GM21825 (cell line): ENCODE data around the gene STYK1.

Experiments
- ATAC-seq: cut with Tn5 transposase; IDR thresholded peaks from one replicate; pipeline ENCODE4 v1.9.1; 2021; ENCODE audit warnings: mild to moderate bottlenecking, moderate library complexity; ENCODE audit not compliant: unreplicated experiment

Gene STYK1, protein sequence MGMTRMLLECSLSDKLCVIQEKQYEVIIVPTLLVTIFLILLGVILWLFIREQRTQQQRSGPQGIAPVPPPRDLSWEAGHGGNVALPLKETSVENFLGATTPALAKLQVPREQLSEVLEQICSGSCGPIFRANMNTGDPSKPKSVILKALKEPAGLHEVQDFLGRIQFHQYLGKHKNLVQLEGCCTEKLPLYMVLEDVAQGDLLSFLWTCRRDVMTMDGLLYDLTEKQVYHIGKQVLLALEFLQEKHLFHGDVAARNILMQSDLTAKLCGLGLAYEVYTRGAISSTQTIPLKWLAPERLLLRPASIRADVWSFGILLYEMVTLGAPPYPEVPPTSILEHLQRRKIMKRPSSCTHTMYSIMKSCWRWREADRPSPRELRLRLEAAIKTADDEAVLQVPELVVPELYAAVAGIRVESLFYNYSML

DNA sequence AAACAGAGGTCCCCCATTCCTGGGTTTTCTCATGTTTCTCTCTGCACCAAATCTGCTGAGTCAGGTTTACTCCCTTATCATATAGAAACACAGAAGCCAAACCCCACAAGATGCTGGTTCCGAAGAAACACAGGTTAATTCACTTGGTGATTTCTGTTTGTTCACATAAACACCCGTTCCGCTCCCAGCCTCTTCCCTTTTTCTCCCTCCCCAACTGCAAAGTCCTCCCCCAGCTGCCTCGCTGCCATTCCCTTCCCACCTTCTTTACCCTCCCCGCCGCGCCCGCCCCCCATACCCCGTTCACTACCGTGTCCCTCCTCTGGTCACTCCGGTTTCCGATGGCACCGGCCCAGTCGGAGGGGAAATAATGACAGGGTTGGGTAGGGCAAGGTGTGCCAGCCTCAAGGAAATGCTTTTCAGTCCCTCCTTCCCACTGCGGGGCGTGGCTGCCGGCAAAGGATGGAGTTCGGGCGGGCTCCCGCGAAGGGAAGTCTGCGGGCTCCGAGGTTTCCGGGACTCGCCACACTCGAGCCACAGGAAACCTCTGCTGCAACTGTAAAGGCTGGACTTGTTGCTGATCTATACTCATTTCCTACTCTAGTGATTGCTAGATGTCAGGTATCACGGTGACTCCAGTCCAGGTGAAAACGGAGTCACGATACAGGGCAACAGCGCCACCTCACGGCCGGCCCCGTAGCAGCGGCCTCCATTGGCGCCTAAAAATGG, at the start of gene STYK1:
Gene STYK1 (minus strand): TSS at position 394 of the 726 bp plus-strand sequence. CDS start 39,434 bp downstream, outside the sequence.
- peak; percentile 55 for ATAC-seq

DNA sequence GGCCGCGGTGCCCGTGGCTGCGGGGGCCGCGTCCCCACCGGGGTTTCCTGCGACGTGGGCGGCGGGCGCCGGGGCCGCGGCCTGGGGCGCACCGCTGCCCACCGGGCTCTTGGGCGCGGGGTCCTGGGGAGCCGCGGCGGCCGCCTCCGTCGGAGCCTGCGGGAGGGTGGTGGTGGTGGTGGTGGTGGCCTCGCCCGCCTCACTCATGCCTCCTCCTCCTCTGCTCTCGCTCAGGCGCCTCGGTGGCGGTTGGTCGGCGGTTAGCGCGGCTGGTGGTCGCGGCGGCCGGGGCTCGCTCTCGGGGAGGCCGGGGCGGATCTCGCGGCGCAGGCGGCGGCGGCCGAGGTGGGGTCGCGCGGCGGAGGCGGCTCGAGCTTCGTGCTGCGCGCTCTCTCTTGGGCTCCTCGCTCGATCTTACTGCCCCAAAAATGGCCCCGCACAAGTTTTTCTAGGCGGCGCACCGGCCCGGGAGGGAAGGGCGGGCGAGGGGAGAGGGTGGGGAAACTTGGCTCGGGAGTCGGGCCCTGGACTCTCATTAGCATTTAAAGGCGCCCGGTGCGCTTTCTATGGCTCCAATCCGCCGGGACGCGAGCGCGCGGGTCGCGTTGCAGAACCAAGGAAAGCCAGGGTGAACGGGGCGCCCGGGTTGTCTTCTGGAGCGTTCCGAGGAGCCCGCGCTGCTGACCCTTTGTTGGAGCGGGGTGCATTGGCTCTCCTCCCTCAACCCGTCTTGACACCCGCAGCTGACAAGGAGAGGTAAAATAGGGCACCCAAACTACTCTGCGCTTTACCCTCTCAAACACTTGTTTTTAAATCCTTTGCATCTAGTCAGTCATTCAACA, 49.3 kb upstream of the STYK1 start, which contains the start of gene YBX3:
Gene YBX3 (minus strand): TSS at position 419 of the 842 bp plus-strand sequence. CDS start 212 bp downstream, at position 207.
- ATAC-seq = peak; percentile 40

DNA sequence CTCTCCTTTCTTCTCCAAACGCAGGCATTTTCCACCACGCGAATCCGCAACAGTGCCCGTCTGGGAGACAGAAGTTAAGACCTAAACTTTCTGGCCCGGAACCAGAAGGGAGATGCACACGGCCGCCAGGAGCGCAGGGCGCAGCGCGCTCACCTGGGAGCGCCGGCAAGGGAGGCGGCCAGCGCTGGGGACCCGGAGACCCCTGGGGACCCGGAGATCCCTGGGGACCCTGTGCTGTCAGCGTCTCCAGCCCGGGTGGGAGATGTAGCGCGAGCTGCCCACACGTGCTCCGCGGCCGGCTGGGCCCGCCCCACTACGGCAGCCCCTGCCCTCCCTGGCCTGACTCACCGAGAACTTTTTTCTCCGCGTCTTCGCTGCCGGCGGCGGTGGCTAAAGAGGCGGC, 48.7 kb upstream of the STYK1 start:
- ATAC-seq = peak; percentile 43

DNA sequence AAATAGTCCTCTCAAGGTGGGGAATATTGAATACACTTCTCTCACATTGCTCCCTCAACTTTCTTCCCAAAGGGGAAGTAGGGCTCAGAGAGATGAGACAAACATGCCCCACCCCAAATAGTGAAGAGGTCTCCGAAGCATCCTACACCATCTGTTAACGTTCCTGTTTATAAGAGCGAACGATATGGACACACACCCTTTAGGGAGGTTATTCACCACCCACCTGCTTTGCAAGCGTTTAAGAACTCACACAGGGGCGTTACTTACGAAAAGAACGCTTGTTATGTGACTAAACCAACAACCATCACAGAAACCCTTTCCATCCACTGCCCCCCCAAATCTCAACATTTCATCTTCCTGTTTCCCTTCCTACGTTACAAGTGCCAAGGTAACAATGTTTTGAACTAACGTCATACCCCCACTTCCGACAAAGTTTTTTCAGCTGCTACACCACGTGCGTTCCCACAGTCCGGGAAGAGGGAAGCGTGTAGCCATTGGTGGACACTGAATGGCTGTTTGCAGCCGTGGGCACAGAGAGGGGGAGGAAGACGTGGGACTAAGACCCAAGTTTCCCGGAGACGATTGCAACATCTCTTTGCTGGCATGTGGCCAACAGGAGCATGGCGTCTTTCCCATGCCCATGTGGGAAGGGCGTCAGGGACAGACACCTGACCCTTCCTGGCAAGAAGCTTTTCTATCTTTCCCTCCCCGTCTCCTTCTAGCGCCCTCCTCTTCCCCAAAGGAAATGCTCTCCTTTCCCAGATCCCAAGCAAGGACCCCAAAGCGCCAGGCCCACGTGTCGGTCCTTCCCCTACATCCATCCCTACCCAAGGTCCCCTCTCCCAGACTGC, 48.0 kb upstream of the STYK1 start:
- peak; percentile 38 for ATAC-seq

DNA sequence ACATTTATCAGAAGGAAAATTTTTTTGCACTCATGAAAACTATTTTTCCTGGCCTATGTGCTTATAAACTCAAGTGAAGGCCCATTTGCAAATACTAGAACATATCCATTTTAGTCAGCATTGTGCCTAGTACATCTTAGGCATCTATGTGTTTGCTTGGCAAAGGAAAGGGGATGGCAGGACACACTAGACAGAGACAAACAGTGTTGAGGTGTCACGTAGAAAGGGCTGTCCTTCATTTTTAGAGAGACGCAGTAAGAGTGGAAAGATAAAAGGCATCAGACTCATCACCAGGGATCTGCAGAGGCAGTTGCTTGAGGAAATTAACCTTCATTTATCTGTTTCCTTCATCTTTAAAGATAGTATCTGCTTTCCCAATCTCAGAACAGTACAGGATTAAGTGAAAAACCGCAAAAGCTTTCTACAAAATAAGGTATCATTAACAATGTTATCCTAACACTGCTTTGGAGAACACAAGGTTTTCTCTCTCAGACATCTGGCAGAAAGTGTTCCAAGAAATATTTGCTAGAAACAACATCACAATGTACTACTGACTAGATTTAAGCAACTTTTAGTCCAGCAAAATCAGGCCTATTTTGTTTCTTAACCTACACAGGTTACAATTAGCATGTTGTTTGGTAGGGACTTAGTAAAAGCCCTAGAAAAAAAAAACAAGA, 47.3 kb upstream of the STYK1 start:
- no peak for ATAC-seq

DNA sequence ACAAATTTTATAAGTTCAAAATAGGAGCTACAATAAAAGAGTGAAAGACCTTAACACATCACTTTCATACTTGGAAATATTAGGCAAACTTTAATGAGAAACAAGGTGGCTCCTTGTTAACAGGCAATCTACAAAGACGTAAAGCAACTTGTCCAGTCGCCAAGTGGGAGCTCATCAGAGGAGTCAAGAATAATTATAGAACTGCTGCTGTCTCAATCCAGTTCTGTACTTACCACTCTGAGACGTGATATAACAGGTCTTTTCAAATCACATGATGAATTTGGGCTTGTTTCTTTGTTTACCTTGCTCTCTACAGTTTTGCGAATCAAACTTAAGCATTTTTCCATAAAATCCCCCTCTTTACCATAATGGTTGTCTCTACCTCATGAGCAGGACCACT, 45.6 kb upstream of the STYK1 start:
- ATAC-seq = no peak

DNA sequence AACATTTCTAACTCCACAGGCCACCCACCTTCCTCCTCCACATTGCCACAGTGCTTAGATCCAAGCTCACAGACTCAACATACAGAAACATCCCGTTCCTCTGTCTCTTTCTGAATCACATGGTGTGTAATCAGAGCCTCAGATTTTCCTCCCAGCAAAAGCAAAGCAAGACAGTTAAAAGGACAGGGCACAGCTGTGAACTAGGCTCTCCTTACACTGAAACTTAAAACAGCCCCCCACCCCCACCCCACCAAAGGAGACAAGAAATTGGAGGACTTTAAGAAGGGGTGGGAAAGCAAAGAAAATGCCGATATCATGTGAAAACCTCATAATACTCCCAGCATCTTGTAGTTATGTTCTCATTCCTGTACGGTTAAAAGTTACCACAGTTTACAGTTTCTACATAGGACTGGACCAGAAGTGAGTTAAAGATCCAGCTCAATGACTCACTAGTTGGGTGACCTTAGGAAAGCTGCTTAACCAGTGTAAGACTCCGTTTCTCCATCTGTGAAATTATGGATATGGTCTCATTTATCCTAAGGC, 44.5 kb upstream of the STYK1 start:
- ATAC-seq = no peak

DNA sequence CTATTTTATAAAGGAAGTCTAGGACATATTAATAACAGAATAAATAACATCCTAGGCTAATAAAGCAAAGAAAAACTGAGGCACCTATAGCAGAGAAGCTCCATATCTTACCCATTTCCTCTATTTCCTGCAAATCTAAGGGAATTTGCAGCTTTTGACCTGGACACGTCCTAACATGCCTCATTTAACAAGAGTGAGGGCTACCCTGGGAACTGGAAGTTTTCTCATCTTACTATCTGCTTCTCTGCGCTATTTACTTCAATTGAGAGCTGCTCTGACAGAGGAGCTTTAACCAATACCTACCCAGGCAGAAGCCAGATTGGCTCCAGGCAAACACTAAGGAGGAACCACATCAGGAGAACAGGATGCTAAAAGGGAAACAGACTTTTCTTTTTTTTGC, 43.6 kb upstream of the STYK1 start:
- ATAC-seq = no peak

DNA sequence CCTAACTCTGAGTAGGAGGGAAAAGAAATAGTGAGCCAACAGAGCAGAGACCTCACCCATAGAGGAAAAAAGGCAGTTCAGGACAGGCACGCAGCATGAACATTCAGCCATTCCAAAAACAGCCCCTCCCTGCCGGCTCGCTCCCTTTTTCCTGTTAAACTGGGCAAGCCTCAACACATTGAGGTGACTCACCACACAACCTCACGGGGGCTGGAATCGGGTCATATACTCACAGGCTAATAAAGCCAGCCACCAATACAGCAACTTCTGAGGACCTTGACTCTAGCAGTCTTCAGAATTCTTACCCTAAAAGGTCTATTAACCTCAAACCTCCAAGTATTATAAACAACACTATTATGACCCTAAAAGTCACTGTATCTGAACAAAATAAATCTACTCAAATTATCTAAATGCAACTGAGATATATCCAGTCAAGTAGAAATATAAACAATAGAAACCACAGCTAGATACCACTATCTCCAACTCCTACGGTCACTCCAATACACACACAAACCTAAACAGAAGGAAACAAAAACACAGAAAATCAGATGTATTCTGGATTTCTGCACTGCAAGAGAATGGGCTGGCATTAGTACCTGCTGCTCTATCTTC, 43.0 kb upstream of the STYK1 start:
- no peak for ATAC-seq

DNA sequence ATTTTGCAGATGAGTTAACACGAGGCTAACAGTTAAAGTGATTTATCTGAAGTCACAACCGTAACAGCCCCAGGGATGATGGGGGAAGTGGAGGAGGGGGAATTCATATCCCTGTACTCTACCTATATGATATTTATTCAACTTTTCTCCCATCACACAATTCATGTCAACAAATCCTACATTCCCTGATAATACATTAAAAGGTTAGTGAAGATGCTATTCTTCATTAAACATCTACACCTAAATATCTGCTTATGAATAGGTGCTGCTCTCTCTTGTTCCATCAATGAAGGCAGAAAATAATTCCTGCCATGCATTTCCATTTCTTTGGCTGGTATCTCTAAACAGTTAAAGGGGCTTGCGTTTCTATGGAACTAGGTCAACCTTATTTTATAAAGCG, 42.4 kb upstream of the STYK1 start:
- no peak for ATAC-seq

DNA sequence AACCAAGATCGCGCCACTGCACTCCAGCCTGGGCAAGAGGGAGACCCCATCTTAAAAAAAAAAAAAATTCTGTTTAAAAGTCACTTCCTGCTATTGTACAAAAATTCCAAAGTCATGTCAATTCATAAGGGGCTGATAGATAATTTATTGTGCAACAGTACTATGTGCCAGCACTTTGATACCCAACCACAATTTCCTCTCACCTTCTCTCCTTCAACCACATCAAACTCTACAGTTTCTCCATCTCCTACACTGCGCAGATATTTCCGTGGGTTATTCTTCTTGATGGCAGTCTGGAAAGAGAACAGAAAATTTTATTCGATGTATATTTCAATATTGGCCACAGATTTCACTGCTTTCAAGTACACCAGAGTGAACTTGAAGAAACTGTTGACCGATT, 41.6 kb upstream of the STYK1 start:
- no peak for ATAC-seq

DNA sequence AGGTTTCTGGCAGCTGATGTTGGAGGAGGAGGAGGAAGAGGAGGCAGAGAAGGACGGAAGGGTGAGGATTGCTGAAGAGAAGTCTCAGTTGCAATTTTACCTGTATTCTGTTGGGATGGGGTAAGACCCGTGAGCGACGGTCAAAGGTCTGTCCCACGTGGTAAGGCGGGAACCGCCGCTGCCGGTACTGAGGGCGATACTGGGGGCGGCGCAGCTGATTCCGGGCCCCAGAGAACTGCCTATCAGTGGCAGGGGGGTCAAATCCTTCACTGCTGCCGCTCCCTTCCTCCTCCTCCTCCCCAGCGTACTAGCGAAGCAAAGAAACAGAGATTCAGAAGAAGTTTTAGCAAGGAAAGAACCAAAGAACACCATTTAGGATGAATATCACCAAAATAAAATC, 36.0 kb upstream of the STYK1 start:
- no peak for ATAC-seq

DNA sequence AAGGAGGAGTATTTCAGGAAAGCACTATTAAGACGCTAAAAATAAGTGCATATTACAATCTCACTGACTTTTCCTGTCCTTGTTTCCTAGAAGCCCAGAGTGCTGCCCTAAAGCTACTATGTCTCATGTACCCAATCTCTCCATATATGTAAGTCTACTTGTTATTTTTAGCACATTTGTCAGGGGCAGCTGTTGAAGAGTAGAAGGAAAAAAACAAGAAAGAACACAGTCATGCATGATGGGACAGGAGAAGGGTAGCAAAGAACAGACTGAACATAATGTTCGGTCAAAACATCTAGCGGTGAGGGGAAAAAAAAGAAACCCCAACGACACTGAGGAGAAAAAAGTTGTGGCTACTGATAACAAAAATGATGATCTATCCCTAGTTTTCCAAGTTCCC, 35.0 kb upstream of the STYK1 start:
- ATAC-seq = no peak

DNA sequence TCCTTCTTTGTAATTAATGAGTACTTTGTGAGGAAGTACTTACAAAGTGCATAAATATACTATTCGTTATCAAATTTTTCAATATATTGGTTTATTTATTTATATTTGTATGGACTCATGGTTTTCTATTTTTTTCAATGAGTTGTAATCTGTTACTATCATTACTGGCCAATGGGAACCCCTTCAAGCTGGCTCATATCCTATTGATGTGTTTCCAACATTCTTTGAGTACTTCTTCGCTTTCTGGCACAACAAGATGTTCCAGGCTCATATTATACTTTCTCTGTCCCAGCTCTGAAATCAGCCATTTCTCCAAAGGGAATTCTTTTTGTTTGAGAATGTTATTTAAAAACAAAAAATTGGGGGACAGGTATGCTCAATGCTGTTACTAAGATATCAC, 31.8 kb upstream of the STYK1 start:
- ATAC-seq = no peak

DNA sequence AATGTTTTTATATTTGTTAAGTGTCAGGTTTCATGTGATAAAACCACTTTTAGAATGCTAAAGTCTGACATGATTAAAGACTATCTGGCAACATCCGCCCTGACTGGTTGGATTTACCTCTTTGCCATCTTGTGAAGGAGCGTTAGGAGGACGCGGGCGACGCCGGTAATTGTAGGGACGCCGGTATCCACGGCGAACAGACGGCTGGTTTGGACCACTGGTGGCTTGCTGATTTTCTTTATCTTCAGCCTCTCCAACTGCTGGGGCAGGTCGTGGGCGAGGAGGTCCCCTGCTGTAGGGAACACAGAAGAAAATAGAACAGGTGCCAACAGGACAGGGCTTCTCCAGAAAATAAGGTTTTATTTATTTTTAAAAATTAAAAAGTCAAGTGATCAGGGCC, 28.0 kb upstream of the STYK1 start:
- no peak for ATAC-seq

DNA sequence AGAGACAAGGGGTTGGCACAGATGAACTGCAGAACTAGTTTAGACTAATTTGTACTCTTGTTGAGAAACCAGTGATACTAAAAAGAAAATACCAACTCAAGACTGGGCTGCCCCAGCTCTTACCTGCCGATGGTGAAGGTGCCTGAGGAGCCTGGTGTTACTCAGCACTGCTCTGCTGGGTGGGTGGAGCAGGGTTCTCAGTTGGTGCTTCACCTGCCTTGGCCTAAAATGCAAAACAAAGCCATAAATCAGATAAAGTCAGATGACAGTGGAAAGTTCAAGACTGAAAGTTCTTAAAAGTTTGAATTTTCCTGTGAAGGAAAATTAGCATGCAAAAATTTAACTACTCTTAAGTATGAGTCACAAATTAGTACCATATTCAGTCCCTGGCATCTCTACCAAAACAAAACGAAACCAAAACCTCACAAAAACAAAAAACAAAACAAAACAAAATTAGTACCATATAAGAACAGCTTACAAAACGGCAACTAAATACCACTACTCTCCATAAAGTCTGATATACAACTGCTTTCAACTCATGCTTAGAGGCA, 27.4 kb upstream of the STYK1 start:
- ATAC-seq = peak; percentile 62

DNA sequence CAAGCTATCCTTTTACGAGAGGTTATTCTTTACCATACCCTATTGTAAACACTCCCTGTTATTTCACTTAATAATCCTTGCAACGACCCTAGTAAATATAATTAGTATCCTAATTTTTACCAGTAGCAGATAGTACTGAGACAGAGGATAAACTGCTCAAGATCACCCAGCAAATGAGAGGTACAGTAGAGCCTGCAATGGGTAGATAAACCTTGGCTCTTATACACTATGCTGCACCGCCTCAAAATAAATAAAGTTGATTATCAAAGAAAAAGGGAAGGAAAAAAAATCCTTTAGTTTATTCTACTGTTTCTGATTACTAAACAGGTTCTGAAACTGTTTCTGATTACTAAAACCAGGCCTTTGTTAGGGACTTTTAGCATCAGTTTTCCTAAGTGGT, 26.7 kb upstream of the STYK1 start:
- no peak for ATAC-seq

DNA sequence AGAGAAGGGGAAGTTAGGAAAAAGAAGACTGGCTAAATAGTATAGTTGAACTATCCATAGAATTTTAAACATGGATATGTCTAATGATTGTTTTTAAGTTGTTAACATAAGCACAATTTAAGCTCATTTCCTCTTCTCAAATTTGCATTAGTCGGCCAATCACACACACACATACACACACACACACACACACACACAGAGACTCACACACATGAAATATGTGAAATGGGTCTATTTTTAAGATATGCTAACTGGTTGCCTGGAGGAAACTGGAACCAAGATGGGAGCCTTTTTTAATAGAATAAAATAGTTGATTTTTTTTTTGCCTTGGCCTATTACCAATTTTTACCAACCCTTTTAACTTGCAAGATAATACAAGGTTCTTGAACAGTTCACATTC, 24.0 kb upstream of the STYK1 start:
- ATAC-seq = no peak

DNA sequence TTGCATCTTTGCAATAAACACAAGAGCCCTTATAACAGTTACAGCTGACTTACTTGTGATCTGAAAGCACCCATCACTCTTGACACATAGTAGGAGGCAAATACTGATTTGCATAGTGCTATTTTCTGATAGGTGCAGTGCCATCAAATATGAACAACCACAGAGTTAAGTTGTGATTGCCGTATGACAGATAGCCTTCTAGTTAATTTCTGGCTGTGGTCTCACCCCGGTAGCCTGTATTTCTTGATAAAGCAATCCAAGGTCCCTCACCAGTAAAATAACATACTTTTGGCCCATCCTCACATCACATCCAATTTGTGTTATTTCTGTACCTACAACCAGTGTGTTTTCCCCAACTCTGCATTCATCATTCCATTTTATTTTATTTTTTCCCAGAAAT, 23.3 kb upstream of the STYK1 start:
- ATAC-seq = no peak
